OCI-LY1 (cell line): ENCODE data around the gene CHST3.

Source experiments
- H2AFZ ChIP-seq: fragments of 200-600 bp; sonication (generic), shearing (Covaris generic); 2 replicates; pipeline ENCODE4 v1.6.0; 2014; ENCODE audit warnings: antibody characterized with exemption, mild to moderate bottlenecking, low read length
- H3F3A ChIP-seq: fragments of 200-600 bp; sonication (generic), shearing (Covaris generic); 2 replicates; pipeline ENCODE4 v1.6.0; 2014; ENCODE audit warnings: mild to moderate bottlenecking, antibody characterized with exemption, low read length, moderate library complexity; ENCODE audit not compliant: insufficient read depth
- H3K27ac ChIP-seq: fragments of 200-600 bp; sonication (generic); 2 replicates; pipeline ENCODE4 v1.5.1; 2014; ENCODE audit warnings: low read length, mixed run types, mild to moderate bottlenecking, low read depth; ENCODE audit not compliant: poor library complexity, severe bottlenecking
- H3K27me3 ChIP-seq: fragments of 200-600 bp; sonication (generic); 2 replicates; pipeline ENCODE4 v1.6.0; 2014; ENCODE audit warnings: antibody characterized with exemption, mild to moderate bottlenecking, low read length, moderate library complexity; ENCODE audit not compliant: insufficient read depth
- H3K36me3 ChIP-seq: fragments of 200-600 bp; sonication (generic); 2 replicates; pipeline ENCODE4 v1.6.1; 2014; ENCODE audit warnings: mild to moderate bottlenecking, antibody characterized with exemption, low read length, moderate library complexity, mixed read lengths; ENCODE audit not compliant: insufficient read depth
- H3K4me1 ChIP-seq: fragments of 200-600 bp; sonication (generic); 2 replicates; pipeline ENCODE4 v1.5.1; 2014; ENCODE audit warnings: mild to moderate bottlenecking, low read length, moderate library complexity; ENCODE audit not compliant: insufficient read depth, severe bottlenecking
- H3K4me2 ChIP-seq: fragments of 200-600 bp; sonication (generic), shearing (Covaris generic); 2 replicates; pipeline ENCODE4 v1.6.1; 2014; ENCODE audit warnings: low read length
- H3K4me3 ChIP-seq: fragments of 200-600 bp; sonication (generic); 2 replicates; pipeline ENCODE4 v1.5.1; 2014; ENCODE audit warnings: low read length, low read depth, mild to moderate bottlenecking, mixed read lengths; ENCODE audit not compliant: poor library complexity, severe bottlenecking
- H3K79me2 ChIP-seq: fragments of 200-600 bp; shearing (Covaris generic); 2 replicates; pipeline ENCODE4 v1.6.1; 2016; ENCODE audit warnings: mixed run types, low read length, mixed read lengths; ENCODE audit not compliant: insufficient read depth
- H3K9ac ChIP-seq: fragments of 200-600 bp; sonication (generic), shearing (Covaris generic); 2 replicates; pipeline ENCODE4 v1.6.1; 2014; ENCODE audit warnings: mild to moderate bottlenecking, low read length, mixed read lengths
- H3K9me2 ChIP-seq: fragments of 200-600 bp; sonication (generic), shearing (Covaris generic); 2 replicates; pipeline ENCODE4 v1.6.1; 2014; ENCODE audit warnings: low read depth, mild to moderate bottlenecking, low read length, mixed read lengths
- H3K9me3 ChIP-seq: fragments of 200-600 bp; shearing (Covaris generic); 2 replicates; pipeline ENCODE4 v1.6.1; 2014; ENCODE audit warnings: low read length, mixed read lengths
- H4K20me1 ChIP-seq: fragments of 200-600 bp; sonication (generic), shearing (Covaris generic); 2 replicates; pipeline ENCODE4 v1.6.0; 2016; ENCODE audit warnings: mild to moderate bottlenecking, low read length; ENCODE audit not compliant: insufficient read depth
- CTCF ChIP-seq: fragments of 200-600 bp; sonication (generic), shearing (Covaris generic); IDR thresholded peaks from 2 replicates; pipeline ENCODE4 v1.5.1; 2017; ENCODE audit warnings: mild to moderate bottlenecking, antibody characterized with exemption, low read length, moderate library complexity, mixed read lengths
- EZH2 ChIP-seq: fragments of 200-600 bp; sonication (generic), shearing (Covaris generic); IDR thresholded peaks from 2 replicates; pipeline ENCODE4 v1.8.0; 2017; ENCODE audit warnings: borderline replicate concordance, mixed run types, mild to moderate bottlenecking, antibody characterized with exemption, low read length, moderate library complexity, mixed read lengths

Gene CHST3

GRCh38 chr10:71980181-71981014 lies 16.2 kb downstream of the CHST3 start:
- no peak overlapping the region for H2AFZ ChIP-seq
- no peaks in the 10 kb centered on the region for H3K36me3 ChIP-seq
- H3K79me2 ChIP-seq = no peaks in the 10 kb centered on the region
- no peak overlapping the region for H3K27ac ChIP-seq
- peaks cover 10% of the 10 kb centered on the region; the same call in 1 of the 2 replicates for H3K27me3 ChIP-seq
- no peaks in the 10 kb centered on the region for H3F3A ChIP-seq
- no peaks in the 10 kb centered on the region for H4K20me1 ChIP-seq
- TF ChIP-seq CTCF (no peak), EZH2 (no peak)
- H3K9ac ChIP-seq = no peak overlapping the region
- no peak overlapping the region for H3K4me2 ChIP-seq
- H3K4me3 ChIP-seq = no peak overlapping the region
- no peaks in the 10 kb centered on the region for H3K4me1 ChIP-seq
- H3K9me2 ChIP-seq = no peaks in the 10 kb centered on the region
- H3K9me3 ChIP-seq = no peaks in the 10 kb centered on the region

- no peaks in the 10 kb centered on the region for H3K4me1 ChIP-seq
- H3K4me3 ChIP-seq = no peak overlapping the region
- H3K9me3 ChIP-seq = no peaks in the 10 kb centered on the region
- H2AFZ ChIP-seq = no peak overlapping the region
- TF ChIP-seq EZH2 = no peak
- no peak for TF ChIP-seq CTCF
- H3K4me2 ChIP-seq = no peak overlapping the region
- H3K9ac ChIP-seq = no peak overlapping the region
- no peaks in the 10 kb centered on the region for H3K36me3 ChIP-seq
- no peaks in the 10 kb centered on the region for H4K20me1 ChIP-seq
- no peak overlapping the region for H3K27ac ChIP-seq
- no peaks in the 10 kb centered on the region for H3F3A ChIP-seq
- H3K79me2 ChIP-seq = no peaks in the 10 kb centered on the region
- no peaks in the 10 kb centered on the region for H3K9me2 ChIP-seq
- peaks cover 10% of the 10 kb centered on the region; the same call in 1 of the 2 replicates for H3K27me3 ChIP-seq
Observed at GRCh38 chr10:71981015-71981875, 17.1 kb downstream of the CHST3 start.

- no peaks in the 10 kb centered on the region for H3K9me2 ChIP-seq
- H3K27ac ChIP-seq = no peak overlapping the region
- no peak overlapping the region for H3K4me3 ChIP-seq
- no peaks in the 10 kb centered on the region for H3K36me3 ChIP-seq
- no peak overlapping the region for H3K9ac ChIP-seq
- H2AFZ ChIP-seq = no peak overlapping the region
- peaks cover 14% of the 10 kb centered on the region; the same call in 1 of the 2 replicates for H3K27me3 ChIP-seq
- no peaks in the 10 kb centered on the region for H3K4me1 ChIP-seq
- H3K4me2 ChIP-seq = no peak overlapping the region
- TF ChIP-seq CTCF (no peak), EZH2 (no peak)
- no peaks in the 10 kb centered on the region for H3F3A ChIP-seq
- no peaks in the 10 kb centered on the region for H3K9me3 ChIP-seq
- H4K20me1 ChIP-seq = no peaks in the 10 kb centered on the region
- no peaks in the 10 kb centered on the region for H3K79me2 ChIP-seq
Observed at GRCh38 chr10:71981876-71982230, 17.7 kb downstream of the CHST3 start.
